Gastroesophageal sphincter (tissue), 2 donors: ENCODE data around the gene ZNRF3.

Experiments used
- POLR2A ChIP-seq, 2 donors: fragments of 450-650 bp; IDR thresholded peaks; one replicate each; pipeline ENCODE4 v1.6.1; 2017; ENCODE audit warnings: antibody characterized with exemption in 2 of 2, mild to moderate bottlenecking in 2 of 2, moderate library complexity in 1 of 2
- POLR2AphosphoS5 ChIP-seq: sonication (generic); formaldehyde crosslinking; IDR thresholded peaks from one replicate; pipeline ENCODE4 v1.6.1; 2017; ENCODE audit warnings: antibody characterized with exemption

DNA sequence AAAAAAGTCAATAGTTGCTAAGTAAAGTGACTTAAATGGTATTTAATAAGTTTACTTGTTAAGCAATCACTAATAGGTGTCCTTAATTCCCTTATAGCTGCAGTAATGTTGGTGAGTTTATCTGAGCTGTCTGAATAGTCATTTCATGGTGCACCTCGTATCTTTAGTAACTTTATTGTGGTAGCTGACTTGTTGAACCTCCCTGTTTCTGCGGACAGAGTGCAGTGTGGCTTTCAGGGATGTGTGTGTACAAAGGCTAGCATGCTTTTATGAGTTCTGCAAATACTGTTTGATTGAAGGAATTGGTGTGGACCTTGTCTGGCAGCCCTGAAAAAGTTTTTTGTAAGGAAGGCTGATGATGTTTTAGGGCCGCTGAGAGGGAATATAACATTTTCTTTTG lies 2.6 kb downstream of the ZNRF3 start:
- TF ChIP-seq POLR2AphosphoS5 (no peak), POLR2A (IDR thresholded peaks at IDR 0.05) (no peak)
